HepG2 (cell line): Measurements from ENCODE around the gene DRAM1. TPM values are rescaled to one million over a fixed set of nuclear protein-coding genes. Genes with fewer than 3 reads are reported as not detected.

Experiments
- ATF1 ChIP-seq: IDR thresholded peaks from 2 replicates; pipeline ENCODE4 v1.6.1; 2016; ENCODE audit warnings: mild to moderate bottlenecking, control low read depth
- DNMT1 ChIP-seq: sonication (generic); formaldehyde crosslinking; IDR thresholded peaks from 2 replicates; pipeline ENCODE4 v1.5.1; 2020; ENCODE audit warnings: mild to moderate bottlenecking, missing genetic modification reagents
- EED ChIP-seq: sonication (generic); formaldehyde crosslinking; IDR thresholded peaks from 2 replicates; pipeline ENCODE4 v1.5.0; 2020; ENCODE audit warnings: mild to moderate bottlenecking, missing genetic modification reagents
- FOXO1 ChIP-seq: sonication (generic); formaldehyde crosslinking; IDR thresholded peaks from 2 replicates; pipeline ENCODE4 v1.4.0; 2020; ENCODE audit warnings: missing genetic modification reagents
- GABPB1 ChIP-seq: IDR thresholded peaks from 2 replicates; pipeline ENCODE4 v1.6.1; 2016; ENCODE audit warnings: mild to moderate bottlenecking, missing genetic modification reagents, moderate library complexity, missing compliant biosample characterization
- GATAD2A ChIP-seq: IDR thresholded peaks from 2 replicates; pipeline ENCODE4 v1.6.1; 2016
- HMG20B ChIP-seq: conservative IDR thresholded peaks from 2 replicates; pipeline ENCODE4 v1.6.1; 2016; ENCODE audit warnings: missing genetic modification reagents, missing compliant biosample characterization
- HOXA3 ChIP-seq: sonication (generic); formaldehyde crosslinking; IDR thresholded peaks from 2 replicates; pipeline ENCODE4 v1.5.0; 2020; ENCODE audit warnings: missing genetic modification reagents
- KDM5B ChIP-seq: sonication (generic); formaldehyde crosslinking; IDR thresholded peaks from 2 replicates; pipeline ENCODE4 v1.4.0; 2020; ENCODE audit warnings: missing genetic modification reagents, mild to moderate bottlenecking, borderline replicate concordance
- MAFK ChIP-seq, 2 experiments: IDR thresholded peaks in 1 of 2; conservative IDR thresholded peaks in 1 of 2; 2 replicates each; pipeline ENCODE4 v1.6.1; 2011; ENCODE audit warnings: improper control_type of control experiment in 2 of 2, low read length in 2 of 2
- MAX ChIP-seq: IDR thresholded peaks from 2 replicates; pipeline ENCODE4 v1.6.1; 2012; ENCODE audit warnings: inconsistent platforms
- PAX8 ChIP-seq: sonication (generic); formaldehyde crosslinking; IDR thresholded peaks from 2 replicates; pipeline ENCODE4 v1.8.0; 2022; ENCODE audit warnings: mild to moderate bottlenecking, missing genetic modification reagents, borderline replicate concordance
- RNF2 ChIP-seq: fragments of 450-650 bp; conservative IDR thresholded peaks from 2 replicates; pipeline ENCODE4 v1.6.1; 2016; ENCODE audit warnings: low read depth
- ZNF180 ChIP-seq: sonication (generic); formaldehyde crosslinking; IDR thresholded peaks from 2 replicates; pipeline ENCODE4 v1.4.0; 2020; ENCODE audit warnings: low read depth, missing genetic modification reagents, borderline replicate concordance
- ZNF563 ChIP-seq: sonication (generic); formaldehyde crosslinking; IDR thresholded peaks from 2 replicates; pipeline ENCODE4 v1.8.0; 2022; ENCODE audit warnings: mild to moderate bottlenecking, moderate library complexity, missing genetic modification reagents
- ZNF614 ChIP-seq: IDR thresholded peaks from 2 replicates; pipeline ENCODE4 v1.6.1; 2018; ENCODE audit warnings: missing biosample characterization, missing genetic modification reagents, inconsistent platforms, borderline replicate concordance
- ZSCAN25 ChIP-seq: sonication (generic); formaldehyde crosslinking; IDR thresholded peaks from 2 replicates; pipeline ENCODE4 v1.8.0; 2022; ENCODE audit warnings: mild to moderate bottlenecking, missing genetic modification reagents
- polyA plus RNA-seq, 8 experiments: library from polyadenylated mRNA; depleted of rRNA in 3 of 8; stranded (reverse) in 7 of 8; unstranded in 1 of 8; fragments of >200 nt; fragmentation: Illumina TruSeq in 4 of 8; extraction: Trizol in 4 of 8; gene quantifications; 2 replicates each; pipeline versions ENCODE4 v1.2.1 to v1.2.3, GENCODE V29; 2011 to 2016; ENCODE audit warnings: low read depth in 4 of 8, missing spikeins in 1 of 8, mixed read lengths in 1 of 8; ENCODE audit not compliant: insufficient read depth in 1 of 8
- total RNA-seq, 5 experiments: library from RNA; depleted of rRNA; stranded (reverse); fragments of >200 nt; fragmentation: Illumina TruSeq; extraction: Trizol; gene quantifications; 2 replicates each; pipeline ENCODE4 v1.2.3, GENCODE V29; 2016; ENCODE audit warnings: low read depth in 1 of 5
- TF ChIP-seq, protein P1 (sequence below): IDR thresholded peaks from 2 replicates; pipeline ENCODE4 v1.6.1; 2018; ENCODE audit warnings: missing genetic modification reagents
- TF ChIP-seq, protein P2 (sequence below): IDR thresholded peaks from 2 replicates; pipeline ENCODE4 v1.6.1; 2016; ENCODE audit warnings: control low read depth
- TF ChIP-seq, protein P3 (sequence below): sonication (generic); formaldehyde crosslinking; IDR thresholded peaks from 2 replicates; pipeline ENCODE4 v1.8.0; 2022; ENCODE audit warnings: low read depth, missing genetic modification reagents

DRAM1 gene
- total and polyA plus RNA-seq, 2 of the 13 experiments (the other 11 are each of a cell fraction or from before 2014, with no cell fraction given), result 20.9 to 32.6 TPM

DNA sequence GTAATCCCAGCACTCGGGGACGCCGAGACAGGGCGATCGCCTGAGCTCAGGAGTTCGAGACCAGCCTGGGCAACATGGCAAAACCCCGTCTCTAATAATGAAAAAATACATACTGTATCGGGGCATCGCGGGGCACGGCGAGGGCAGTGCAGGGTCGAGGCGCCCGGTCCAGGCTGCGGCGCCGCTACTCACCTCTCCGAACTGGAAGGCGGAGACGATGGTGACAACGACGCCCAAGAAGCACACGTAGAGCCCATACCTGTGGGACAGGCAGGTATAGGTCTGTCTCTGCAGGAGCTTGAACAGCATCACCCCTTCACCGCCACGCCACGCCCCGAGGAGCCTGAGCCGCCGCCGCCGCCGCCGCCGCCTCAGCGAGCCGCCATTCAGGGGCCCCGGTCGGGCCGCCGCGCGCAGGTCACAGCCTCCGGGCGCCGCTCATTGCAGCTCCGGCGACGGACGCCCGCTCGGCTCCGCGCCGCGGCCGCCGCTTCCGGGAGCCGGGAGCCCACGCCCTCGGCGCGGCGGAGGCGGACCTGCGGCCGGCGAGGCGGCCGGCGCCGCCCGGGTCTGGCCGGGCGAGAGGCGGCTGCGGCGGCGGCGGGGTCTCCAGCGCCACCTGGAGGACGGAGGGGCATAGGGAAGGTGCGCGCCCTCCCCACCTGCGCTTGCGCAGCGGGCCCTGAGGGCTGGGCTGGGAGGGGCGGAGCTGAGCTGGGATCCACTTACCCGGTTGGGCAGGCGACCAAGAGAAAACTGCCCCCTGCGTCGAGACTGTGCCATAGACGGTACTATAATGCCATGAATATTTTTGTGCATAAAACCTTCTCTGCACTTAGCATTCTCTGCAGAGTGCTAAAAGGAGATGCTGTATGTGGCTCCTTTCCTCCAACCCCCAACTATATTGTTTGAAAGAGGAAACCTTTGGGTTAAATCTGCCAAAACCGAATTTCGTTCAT, 46.7 kb upstream of the DRAM1 start, which contains the start of gene GNPTAB (continued):
- TF ChIP-seq, protein P1, sequence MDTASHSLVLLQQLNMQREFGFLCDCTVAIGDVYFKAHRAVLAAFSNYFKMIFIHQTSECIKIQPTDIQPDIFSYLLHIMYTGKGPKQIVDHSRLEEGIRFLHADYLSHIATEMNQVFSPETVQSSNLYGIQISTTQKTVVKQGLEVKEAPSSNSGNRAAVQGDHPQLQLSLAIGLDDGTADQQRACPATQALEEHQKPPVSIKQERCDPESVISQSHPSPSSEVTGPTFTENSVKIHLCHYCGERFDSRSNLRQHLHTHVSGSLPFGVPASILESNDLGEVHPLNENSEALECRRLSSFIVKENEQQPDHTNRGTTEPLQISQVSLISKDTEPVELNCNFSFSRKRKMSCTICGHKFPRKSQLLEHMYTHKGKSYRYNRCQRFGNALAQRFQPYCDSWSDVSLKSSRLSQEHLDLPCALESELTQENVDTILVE (CRISPR knock-in tag), result no peak
- TF ChIP-seq DNMT1 (peak; percentile 64; the same call in 1 of the 2 replicates), ZNF614 (0 out of 2 replicates have a peak, but pooled peaks have one; percentile 25), PAX8 (CRISPR knock-in tag) (no peak), MAX (peak; percentile 28; the same call in 1 of the 2 replicates), FOXO1 (CRISPR knock-in tag) (no peak), MAFK (conservative IDR thresholded peaks at IDR 0.05 in 1 of 2, IDR thresholded peaks at IDR 0.05 in 1 of 2; ENCODE audit: low read length in 2 of 2) (no peak), ZNF563 (CRISPR knock-in tag) (0 out of 2 replicates have a peak, but pooled peaks have one; percentile 19), ZSCAN25 (peak; percentile 63; the same call in 1 of the 2 replicates), GABPB1 (CRISPR knock-in tag) (peak; percentile 7; the same call in 1 of the 2 replicates), EED (CRISPR knock-in tag) (0 out of 2 replicates have a peak, but pooled peaks have one; percentile 45), KDM5B (CRISPR knock-in tag) (peak; percentile 48; the same call in 1 of the 2 replicates), ZNF180 (CRISPR knock-in tag) (no peak), HMG20B (CRISPR knock-in tag) (no peak), ATF1 (CRISPR knock-in tag) (no peak), GATAD2A (no peak), RNF2 (no peak), HOXA3 (CRISPR knock-in tag) (no peak)
- TF ChIP-seq, protein P2, sequence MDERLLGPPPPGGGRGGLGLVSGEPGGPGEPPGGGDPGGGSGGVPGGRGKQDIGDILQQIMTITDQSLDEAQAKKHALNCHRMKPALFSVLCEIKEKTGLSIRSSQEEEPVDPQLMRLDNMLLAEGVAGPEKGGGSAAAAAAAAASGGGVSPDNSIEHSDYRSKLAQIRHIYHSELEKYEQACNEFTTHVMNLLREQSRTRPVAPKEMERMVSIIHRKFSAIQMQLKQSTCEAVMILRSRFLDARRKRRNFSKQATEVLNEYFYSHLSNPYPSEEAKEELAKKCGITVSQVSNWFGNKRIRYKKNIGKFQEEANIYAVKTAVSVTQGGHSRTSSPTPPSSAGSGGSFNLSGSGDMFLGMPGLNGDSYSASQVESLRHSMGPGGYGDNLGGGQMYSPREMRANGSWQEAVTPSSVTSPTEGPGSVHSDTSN (CRISPR knock-in tag), result no peak
- TF ChIP-seq, protein P3, sequence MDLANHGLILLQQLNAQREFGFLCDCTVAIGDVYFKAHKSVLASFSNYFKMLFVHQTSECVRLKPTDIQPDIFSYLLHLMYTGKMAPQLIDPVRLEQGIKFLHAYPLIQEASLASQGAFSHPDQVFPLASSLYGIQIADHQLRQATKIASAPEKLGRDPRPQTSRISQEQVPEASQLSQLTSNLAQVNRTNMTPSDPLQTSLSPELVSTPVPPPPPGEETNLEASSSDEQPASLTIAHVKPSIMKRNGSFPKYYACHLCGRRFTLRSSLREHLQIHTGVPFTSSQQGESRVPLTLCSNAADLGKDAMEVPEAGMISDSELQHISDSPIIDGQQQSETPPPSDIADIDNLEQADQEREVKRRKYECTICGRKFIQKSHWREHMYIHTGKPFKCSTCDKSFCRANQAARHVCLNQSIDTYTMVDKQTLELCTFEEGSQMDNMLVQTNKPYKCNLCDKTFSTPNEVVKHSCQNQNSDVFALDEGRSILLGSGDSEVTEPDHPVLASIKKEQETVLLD, result no peak; the same call in 1 of the 2 replicates
